Fibroblast of peridontal ligament (primary cell): ENCODE measurements around the gene PTPRN2.
"Not testable (repeated sequence)": the region's sequence is repeated elsewhere in the genome, so short reads cannot be mapped to it uniquely, and the experiment has no call there.

ENCODE experiments used
- DNase-seq: peaks from one replicate; pipeline ENCODE4 v3.0.0-alpha.2; 2010; ENCODE audit errors: extremely low read depth

PTPRN2 gene

DNA sequence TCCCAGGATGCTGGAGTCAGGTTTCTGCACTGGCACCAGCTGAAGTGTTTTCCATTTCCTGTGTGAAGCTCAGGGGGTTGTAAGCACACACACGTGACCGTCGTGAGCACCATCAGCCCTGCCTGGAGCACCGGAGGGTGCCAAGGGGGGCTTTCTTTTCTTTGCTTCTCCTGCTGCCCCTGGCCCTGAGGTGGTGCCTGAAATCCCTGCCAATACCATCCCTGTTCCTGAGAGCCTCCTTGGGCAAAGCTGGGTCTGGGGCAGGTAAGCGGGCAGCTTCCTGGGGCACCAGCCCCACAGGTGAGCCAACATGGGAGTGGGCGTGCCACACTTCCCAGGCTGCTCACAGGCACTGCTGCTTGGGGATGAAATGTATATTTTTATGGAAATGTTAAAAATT lies 657.2 kb downstream of the PTPRN2 start:
- DNase-seq = no peak

DNA sequence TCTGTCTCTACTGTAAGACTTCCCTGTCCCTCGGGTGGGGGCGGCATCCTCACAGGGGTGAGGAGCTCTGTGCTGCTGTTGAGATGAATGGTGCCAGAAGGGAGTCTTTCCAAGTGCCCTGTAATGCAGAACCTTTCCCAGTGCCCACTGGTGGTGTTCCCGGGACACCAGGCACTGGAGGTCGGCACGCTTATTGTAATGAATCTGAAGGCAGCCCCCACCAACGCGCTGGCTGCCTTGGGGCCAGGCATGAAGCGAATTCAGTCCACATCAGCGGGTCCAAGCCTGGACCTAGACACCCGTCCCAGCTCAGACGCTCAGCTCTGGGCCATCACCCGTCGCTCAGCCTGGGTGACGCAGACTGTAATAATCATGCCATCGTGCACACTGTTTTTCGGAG lies 658.0 kb downstream of the PTPRN2 start:
- DNase-seq = no peak

DNA sequence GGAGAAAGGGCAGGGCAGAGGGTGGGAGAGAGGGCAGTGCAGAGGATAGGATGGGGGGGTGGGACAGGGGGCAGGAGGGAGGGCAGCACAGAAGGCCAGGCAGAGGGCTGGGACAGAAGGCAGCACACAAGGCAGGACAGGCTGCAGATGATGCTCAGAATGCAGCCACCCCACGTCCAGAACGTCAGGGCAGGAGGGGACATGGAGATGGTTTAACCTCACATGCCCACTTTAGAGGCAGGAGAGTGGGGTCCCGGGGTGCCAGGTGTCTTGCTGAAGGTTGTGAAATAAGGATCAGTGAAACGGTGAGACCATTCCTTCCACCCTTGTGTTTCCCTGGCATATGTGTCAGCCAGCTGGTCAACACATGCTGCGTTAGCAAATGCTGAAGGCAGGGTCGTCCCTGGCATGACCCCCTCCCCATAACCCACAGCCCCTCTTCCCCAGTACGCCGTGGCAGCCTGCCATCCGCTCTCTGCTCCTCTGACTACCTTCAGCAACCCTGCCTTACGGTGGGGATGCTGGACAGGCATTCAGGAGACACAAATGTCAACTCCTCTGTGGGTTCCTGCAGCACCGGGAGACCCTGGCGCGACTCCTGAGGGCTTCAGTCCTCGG lies 658.7 kb downstream of the PTPRN2 start:
- no peak for DNase-seq

DNA sequence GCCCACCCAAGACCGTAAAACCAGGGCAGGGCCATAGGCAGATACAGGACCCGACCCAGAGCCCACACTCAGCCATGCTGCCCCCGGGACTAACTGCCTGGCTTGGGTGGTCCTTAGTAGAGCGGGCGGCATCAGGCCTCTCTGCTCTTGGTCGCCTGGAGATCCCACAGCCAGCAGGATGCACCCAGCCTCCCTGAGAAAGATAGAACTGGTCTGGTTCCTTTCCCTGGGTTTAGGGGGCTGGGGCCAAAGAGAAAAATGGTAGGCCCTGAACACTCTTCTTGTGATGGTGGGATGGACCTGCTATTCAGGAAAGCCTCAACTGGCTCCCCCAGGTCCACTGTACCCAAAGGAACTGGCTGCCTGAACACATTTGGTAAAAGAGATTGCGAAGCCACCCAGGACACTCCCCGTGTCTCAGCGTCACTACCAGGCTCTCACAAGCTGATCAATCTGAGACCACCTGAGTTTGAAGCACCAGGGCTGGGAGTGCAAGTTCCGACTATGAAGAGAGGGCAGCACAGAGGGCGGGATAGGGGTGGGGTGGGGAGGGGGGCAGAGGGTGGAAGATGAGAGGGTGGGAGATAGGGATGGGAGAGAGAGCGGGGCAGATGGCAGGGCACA lies 659.3 kb downstream of the PTPRN2 start:
- DNase-seq = no peak

DNA sequence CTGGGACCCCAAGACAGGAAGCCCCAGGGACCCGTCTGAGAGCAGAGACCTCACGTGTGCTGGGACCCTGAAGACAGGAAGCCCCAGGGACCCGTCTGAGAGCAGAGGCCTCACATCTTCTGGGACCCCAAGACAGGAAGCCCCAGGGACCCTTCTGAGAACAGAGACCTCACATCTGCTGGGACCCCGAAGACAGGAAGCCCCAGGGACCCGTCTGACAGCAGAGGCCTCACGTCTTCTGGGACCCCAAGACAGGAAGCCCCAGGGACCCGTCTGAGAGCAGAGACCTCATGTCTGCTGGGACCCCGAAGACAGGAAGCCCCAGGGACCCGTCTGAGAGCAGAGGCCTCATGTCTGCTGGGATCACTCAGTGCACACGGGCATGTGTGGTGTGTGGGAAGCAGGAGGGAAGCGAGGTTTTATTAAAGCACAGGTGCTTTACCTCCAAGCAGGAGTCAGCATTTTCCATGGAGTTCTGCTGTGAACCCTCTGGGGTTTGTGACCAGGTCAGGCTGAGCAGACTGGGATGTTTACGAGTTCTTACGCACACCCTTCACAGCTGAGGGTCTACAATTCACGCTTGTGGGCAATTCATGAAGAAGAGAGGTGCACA lies 660.2 kb downstream of the PTPRN2 start:
- DNase-seq = no peak

DNA sequence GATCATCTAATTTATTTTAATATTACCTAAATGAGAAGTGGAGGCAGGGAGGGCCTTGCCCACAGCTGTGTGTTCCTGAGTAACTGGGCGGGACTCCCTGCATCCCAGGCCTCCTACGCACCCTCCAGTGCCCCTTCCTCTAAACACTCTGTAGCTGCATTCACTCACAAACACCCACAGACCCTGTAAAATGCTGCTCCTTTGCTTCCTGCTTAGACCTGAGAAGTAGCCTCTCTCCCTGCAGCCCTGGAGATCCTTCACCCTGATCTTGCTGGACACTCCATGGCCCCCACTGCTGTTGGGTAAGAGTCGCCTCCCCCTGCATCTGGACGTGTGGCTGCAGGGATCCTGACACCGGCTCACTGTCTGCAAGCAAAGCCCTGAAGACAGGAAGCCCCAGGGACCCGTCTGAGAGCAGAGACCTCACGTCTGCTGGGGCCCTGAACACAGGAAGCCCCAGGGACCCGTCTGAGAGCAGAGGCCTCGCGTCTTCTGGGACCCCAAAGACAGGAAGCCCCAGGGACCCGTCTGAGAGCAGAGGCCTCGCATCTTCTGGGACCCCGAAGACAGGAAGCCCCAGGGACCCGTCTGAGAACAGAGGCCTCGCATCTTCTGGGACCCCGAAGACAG lies 661.0 kb downstream of the PTPRN2 start:
- DNase-seq = no peak

DNA sequence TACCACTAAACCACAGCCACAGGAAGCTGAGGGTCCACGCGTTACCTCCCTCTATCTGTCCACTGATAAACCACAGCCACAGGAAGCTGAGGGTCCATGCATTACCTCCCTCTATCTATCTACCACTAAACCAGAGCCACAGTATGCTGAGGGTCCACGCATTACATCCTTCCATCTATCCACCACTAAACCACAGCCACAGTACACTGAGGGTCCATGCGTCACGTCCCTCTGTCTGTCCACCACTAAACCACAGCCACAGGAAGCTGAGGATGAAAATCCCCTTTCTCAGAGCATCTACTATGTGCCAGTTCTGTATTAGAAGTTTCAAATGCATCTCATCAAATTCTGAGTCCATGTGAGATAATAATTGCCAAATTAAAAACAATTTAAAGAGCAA lies 661.5 kb downstream of the PTPRN2 start:
- no peak for DNase-seq

DNA sequence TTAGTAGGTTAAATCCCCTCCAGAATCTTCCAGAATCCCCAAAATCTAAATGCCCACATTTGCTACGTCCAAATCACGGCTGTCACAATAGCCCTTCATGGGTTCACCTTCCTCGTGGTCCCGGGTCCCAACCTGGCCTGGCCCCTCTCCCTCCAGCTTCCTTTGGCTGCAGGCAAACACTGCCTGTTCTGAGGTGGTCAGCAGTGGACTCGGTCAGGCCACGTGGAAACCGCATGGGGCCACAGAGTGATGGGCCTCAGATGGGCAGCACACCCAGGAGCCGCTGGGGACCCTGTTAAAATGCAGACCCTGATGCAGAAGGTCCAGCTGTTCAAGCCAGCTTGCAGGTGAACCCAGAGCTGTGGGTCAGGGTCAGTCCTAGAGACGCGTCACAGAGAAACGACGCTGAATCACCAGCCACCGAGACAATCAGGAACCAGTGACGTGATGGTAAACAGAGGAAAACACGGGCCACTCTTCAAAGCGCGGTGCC lies 662.2 kb downstream of the PTPRN2 start:
- no peak for DNase-seq

DNA sequence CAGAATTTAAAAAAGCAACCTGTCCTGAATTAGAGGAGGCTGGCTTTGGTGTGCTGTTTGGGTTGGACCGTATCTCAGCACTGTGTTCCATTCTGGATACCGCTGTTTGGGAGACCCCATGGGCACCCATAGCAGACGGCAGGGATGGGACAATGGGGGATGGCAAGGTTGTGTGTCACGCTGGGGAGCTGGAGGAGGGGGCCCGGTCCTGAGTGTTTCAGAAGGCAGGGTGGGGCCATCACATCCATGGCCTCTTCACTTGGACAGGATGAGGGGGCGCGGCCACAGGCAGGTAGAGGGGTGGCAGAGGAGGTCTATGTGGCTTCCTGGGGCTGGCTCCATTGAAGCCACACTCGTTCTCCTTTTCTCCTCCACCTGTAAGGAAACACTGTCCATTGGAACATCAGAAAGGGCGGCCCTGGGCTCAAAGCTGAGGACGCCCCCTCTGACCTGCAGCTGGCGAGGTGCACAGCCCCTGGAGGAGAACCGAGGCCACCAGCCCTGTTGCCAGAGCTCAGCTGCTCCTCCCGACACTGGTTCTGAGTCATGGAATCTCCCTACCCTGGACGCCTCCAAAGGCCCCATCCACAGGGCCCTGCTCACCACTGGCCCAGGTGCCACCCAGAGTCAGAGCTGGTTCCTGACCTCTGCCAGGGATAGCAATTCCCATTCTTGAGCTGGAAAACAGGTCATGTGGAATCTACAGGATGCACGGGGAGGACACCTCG lies 663.6 kb downstream of the PTPRN2 start:
- no peak for DNase-seq

DNA sequence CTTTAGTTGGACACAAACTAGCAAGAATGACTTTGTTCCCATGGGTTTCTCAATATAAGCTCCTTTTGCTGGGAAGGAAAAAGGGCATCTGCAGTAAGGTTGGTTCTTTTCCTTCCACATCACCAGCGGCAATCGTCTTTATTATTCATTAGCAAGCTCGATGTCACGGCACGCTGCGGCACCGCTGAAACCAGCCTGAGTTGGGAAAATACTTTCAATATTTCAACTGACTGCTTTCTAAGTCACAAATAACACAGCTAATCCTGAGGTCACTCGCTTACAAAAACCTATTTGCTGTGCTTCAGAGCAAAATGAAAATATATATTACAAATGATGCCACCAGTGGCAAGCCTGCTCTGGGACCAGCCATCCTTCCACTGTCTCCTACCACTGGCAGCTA lies 665.0 kb downstream of the PTPRN2 start:
- DNase-seq = no peak

DNA sequence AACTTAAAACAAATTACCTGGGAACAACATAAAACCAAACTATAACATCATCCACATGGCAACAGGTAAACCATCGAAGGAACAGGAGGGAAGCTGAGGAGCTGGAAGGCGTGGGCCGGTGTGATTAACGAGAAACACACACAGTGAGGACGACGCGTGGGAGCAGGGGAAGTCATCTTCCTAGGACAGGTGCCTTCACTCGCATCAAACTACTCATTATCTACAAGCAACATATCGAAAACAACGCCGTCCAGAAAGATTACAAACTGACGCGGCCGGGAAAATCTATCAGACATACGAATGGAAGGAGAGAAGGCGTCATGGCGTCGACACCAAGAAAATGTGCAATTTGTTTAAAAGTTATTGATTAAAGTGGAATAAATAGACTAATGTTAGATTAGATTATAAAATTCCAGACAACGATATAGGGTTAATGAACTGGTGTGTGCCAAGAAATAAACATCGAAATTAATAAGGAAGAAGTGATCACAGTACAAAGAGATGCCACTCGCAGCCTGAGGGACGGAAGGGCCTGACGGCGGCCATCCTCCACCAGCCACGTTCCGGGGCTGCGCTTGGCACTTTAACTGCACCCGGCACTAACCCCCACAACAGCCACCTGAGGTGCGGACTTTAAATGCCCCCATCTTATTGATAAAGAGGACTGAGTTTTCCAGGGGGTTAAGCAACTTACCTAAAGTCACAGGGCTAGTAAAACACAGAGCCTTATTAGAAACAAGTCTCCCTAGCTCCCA lies 669.1 kb downstream of the PTPRN2 start:
- DNase-seq = no peak

DNA sequence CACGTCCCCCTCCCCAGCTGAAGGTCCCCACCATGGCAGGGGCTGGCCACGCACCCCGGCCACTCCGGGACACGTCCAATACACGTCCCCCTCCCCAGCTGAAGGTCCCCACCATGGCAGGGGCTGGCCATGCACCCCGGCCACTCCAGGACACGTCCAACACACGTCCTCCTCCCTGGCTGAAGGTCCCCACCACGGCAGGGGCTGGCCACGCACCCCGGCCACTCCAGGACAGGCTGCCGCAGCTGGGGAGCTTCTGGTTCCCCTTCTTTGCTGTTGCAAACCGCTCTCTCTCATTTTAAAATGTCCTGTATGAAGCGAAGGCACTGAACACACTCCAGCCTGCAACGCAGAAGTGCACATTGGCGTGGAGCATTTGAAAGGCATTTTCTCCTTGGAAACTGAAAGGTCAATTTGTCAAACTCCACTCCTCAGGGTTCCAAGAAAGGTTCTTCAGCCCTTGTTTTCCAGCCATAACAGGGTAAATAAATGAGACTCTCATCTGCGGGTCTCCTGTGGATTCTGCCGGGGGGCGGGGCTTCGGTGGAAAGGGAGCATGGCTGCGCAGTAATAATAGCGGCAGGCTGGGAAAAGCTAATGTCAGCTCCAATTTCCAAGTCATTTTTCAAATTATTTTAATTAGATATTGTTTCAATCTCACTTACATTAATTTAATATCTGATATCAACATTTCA lies 670.5 kb downstream of the PTPRN2 start:
- DNase-seq = no peak

DNA sequence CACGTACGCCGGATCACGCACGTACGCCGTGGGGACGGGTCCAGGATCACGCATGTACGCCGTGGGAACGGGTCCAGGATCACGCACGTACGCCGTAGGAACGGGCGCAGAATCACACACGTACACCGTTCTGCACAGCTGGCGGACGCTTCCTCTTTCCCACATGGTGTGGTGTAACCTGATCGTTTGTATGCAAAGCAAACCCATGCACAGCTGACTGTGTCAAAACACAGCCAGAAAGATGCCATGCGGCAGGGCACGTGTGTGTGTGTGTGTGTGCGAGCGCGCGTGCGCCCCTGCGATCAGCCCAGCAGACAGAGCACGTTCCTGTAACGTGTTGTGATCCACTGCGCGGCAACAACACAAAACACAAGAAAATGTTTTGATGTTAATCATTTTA lies 677.2 kb downstream of the PTPRN2 start:
- no peak for DNase-seq

DNA sequence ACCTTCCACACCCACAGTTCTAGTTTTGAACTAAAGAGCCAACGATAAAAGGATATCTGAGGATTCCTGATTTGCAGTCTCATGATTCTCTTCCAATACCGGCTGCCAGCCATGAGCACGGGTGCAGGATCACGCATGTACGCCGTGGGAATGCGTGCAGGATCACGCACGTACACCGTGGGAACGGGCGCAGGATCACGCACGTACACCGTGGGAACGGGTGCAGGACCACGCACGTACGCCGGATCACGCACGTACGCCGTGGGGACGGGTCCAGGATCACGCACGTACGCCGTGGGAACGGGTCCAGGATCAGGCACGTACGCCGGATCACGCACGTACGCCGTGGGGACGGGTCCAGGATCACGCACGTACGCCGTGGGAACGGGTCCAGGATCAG lies 677.6 kb downstream of the PTPRN2 start:
- not testable (repeated sequence) for DNase-seq

DNA sequence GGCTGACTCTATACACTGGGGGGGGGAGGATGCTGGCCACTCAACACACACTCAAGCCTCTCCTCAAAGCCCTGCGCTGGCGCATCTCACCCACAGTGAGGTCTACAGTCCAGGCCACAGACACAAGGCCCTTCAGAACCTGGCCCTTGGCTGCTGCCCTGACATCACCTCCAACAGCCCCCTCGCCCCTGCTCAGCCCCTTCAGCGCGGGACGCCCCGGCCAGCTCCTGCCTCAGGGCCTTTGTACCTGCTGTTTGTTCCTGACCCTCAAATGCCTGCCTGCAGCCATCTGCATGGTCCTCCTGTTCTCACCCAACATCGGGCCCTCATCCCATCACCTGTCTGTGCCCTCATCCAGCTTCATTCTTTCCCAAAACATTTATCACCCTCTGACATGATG lies 678.3 kb downstream of the PTPRN2 start:
- DNase-seq = no peak

DNA sequence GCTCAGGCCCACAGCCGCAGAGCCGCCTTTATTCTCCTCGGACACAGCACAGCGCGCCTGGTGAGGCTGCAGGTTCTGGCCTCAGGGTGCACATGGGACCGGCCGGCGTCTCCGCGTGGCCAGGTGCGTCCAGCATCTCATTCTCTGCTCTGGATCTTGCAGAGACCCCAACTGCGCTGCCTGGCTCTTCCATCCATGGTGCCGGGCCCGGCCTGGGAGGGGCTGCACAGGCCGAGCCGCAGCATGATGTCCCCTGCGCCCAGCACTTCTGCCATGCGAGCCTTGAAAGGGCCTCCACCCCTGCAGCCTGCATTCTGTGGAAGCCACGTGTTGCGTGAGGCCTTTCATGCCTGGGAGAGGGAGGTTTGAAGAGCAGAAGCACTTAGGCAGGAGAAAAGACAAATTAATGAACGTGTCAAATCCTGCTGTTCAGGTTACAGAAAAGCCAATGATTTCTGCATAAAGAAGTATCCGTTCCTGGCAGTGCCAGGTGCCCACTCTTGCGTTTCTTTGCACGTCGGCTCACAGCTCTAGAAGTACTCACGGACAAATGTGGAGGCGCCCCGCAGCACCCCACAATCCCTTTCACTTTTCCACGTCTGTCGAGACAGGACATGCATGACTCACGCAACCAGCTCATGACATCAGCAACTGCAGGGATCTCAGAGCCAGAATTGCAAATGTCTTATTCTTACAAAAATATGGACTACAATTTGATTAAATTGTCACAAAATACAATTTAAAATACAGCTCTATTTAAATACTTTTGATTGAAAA lies 679.4 kb downstream of the PTPRN2 start:
- no peak for DNase-seq

DNA sequence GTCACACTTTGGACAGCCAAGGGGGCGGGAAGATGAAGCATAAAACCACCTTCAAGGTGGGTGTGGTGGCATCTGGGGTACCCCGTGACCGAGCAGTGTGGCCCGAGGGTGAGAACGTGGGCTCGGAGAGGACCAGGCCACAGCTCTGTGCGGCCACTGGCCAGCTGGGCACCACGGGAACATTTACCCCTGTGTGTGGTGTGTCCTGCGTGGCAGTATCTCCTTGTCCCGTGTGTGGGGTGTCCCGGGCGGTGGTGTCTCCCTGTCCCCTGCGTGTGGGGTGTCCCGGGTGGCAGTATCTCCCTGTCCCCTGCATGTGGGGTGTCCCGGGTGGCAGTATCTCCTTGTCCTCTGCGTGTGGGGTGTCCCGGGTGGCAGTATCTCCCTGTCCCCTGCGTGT lies 680.5 kb downstream of the PTPRN2 start:
- DNase-seq = no peak

DNA sequence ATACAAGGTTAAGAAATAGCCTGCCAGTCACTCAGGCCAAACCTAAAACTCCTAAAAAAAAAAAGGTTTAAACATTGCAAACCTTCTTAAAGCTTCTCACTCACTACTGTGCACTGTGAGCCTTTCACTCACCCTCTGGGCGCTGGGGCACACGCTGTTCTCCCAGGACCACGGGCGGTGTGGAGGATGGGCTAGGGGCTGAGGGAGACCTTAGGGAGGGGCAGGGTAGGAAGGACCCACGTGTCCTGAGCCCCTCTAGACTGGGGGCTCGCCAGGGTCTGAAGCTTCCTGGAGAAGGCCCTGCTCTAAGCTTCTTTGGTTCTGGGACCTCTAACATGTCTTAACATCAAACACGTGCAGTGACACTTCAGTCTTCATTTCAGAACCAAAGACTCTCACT lies 681.0 kb downstream of the PTPRN2 start:
- DNase-seq = no peak

DNA sequence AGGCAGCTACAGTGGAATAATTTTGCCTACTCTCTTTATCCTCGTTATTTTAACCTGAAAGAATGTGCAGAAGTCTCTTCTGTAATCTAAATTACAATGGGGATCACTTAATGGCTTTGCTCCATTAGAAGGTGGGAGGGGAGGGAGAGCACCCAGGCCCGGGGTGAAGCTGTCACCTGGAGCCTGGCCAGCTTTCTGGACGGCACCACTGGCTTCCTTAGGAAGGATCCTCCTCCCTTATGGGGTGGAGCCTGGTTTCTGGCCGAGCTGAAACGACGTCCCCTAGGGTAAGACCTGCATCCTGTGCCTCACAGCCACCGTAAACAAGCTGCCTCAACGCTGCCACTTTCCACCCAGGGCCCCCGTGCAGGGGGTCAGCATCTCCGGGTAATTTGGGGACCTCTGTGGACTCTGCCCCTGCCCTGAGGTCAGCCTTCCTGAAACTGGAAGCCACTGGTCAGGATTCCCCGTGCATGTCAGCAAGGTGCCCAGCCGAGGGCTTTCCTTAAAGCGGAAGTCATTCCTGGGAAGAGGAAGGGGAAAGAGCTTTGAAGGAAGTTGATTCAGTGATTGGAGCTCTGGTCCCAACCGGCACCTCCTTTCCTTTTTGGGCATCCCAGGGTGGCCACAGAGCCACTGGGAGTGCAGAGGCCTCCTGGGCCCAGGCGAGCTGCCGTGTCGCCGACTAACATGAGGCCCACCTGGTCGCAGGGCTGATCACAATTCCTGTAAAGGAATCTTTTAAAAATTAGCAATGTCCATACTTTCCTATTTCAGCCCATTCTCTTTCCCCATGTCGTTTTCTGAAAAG lies 681.8 kb downstream of the PTPRN2 start:
- no peak for DNase-seq
